H1 (cell line): ENCODE measurements around the gene OR1E2. TPM values are rescaled to one million over a fixed set of nuclear protein-coding genes. Genes with fewer than 3 reads are reported as not detected.

Experiments
- CTCF ChIA-PET: fragments of 300-600 bp; sonication (Branson Sonifier 250); formaldehyde crosslinking; loops from one replicate; lab custom pipeline; 2021; ENCODE audit not compliant: partially characterized antibody; lab: Charles Lee
- POLR2A ChIA-PET: fragments of 300-600 bp; sonication (Branson Sonifier 250); formaldehyde crosslinking; loops from one replicate; lab custom pipeline; 2021; ENCODE audit warnings: inconsistent platforms; ENCODE audit not compliant: partially characterized antibody; lab: Charles Lee
- DNase-seq, 2 experiments: peaks; one replicate each; pipeline versions ENCODE4 v3.0.0 to v3.0.0-alpha.2; 2010 to 2022; ENCODE audit warnings: low spot score in 2 of 2, low read depth in 1 of 2, mixed read lengths in 1 of 2
- FAIRE-seq: peaks from 2 replicates; lab custom pipeline; 2011; peaks lifted over from hg19 to GRCh38; lab: Jason Lieb, UNC
- H2AFZ ChIP-seq: 2 replicates; pipeline ENCODE4 v1.8.1; 2012; ENCODE audit warnings: low read length, inconsistent platforms
- H2AK5ac ChIP-seq: 2 replicates; pipeline ENCODE4 v1.6.1; 2013; ENCODE audit warnings: low read depth, low read length
- H2BK120ac ChIP-seq: replicated peaks from 2 replicates; pipeline ENCODE3; 2013; ENCODE audit warnings: low read depth, low read length, inconsistent platforms
- H2BK12ac ChIP-seq: 2 replicates; pipeline ENCODE4 v1.6.1; 2013; ENCODE audit warnings: low read depth, low read length
- H2BK15ac ChIP-seq: 2 replicates; pipeline ENCODE4 v1.6.1; 2013; ENCODE audit warnings: low read length
- H2BK20ac ChIP-seq: 2 replicates; pipeline ENCODE4 v1.6.1; 2013; ENCODE audit warnings: low read length
- H2BK5ac ChIP-seq: 2 replicates; pipeline ENCODE4 v1.6.1; 2013; ENCODE audit warnings: low read depth, low read length
- H3K14ac ChIP-seq: 2 replicates; pipeline ENCODE4 v1.6.1; 2013; ENCODE audit warnings: inconsistent platforms; ENCODE audit not compliant: insufficient read length
- H3K18ac ChIP-seq: 2 replicates; pipeline ENCODE4 v1.6.1; 2013; ENCODE audit warnings: low read length; ENCODE audit errors: extremely low read depth
- H3K23ac ChIP-seq: 2 replicates; pipeline ENCODE4 v1.6.1; 2013; ENCODE audit warnings: inconsistent platforms; ENCODE audit not compliant: insufficient read length
- H3K23me2 ChIP-seq: 2 replicates; pipeline ENCODE4 v1.6.1; 2013; ENCODE audit warnings: low read depth, low read length
- H3K27ac ChIP-seq: 2 replicates; pipeline ENCODE4 v1.6.1; 2011; ENCODE audit warnings: low read depth, low read length, inconsistent platforms
- H3K27me3 ChIP-seq, 4 experiments: replicated peaks in 1 of 4; 1 replicate in 1 of 4; 2 replicates in 3 of 4; pipeline versions ENCODE4 v1.6.1 to v1.8.1; 2011 to 2013; ENCODE audit warnings: low read length in 3 of 4, mild to moderate bottlenecking in 3 of 4, inconsistent platforms in 2 of 4, mixed read lengths in 2 of 4, moderate library complexity in 1 of 4; ENCODE audit not compliant: control insufficient read depth in 3 of 4, insufficient read depth in 3 of 4; ENCODE audit errors: extremely low read depth in 1 of 4
- H3K36me3 ChIP-seq, 4 experiments: 2 replicates each; pipeline versions ENCODE4 v1.6.1 to v1.8.1; 2011 to 2013; ENCODE audit warnings: mild to moderate bottlenecking in 4 of 4, low read length in 3 of 4, moderate library complexity in 2 of 4, control low read depth in 1 of 4, inconsistent platforms in 1 of 4; ENCODE audit not compliant: insufficient read depth in 4 of 4, control insufficient read depth in 2 of 4
- H3K4ac ChIP-seq: replicated peaks from 2 replicates; pipeline ENCODE3; 2013; ENCODE audit warnings: low read length, low read depth, mixed read lengths, inconsistent platforms; ENCODE audit not compliant: insufficient read length
- H3K4me1 ChIP-seq, 4 experiments: replicated peaks in 1 of 4; 1 replicate in 1 of 4; 2 replicates in 3 of 4; pipeline versions ENCODE4 v1.6.1 to v1.8.1; 2011 to 2013; ENCODE audit warnings: low read length in 3 of 4, inconsistent platforms in 2 of 4, mixed read lengths in 1 of 4; ENCODE audit not compliant: insufficient read depth in 4 of 4, control insufficient read depth in 3 of 4
- H3K4me2 ChIP-seq, 2 experiments: 2 replicates each; pipeline versions ENCODE4 v1.6.1 to v1.8.1; 2011 to 2013; ENCODE audit warnings: low read depth in 2 of 2, low read length in 2 of 2, control low read depth in 1 of 2, inconsistent platforms in 1 of 2, mild to moderate bottlenecking in 1 of 2; ENCODE audit not compliant: insufficient read depth in 1 of 2
- H3K4me3 ChIP-seq, 4 experiments: fragments of 200-600, 300-600 bp in 1 of 4; sonication (generic), shearing (Covaris generic), sonication (Bioruptor Twin) in 1 of 4; 2 replicates each; pipeline versions ENCODE4 v1.5.1 to v1.8.1; 2011 to 2016; ENCODE audit warnings: low read length in 4 of 4, low read depth in 3 of 4, control low read depth in 2 of 4, inconsistent platforms in 2 of 4, mild to moderate bottlenecking in 2 of 4, mixed read lengths in 1 of 4, moderate library complexity in 1 of 4; ENCODE audit not compliant: insufficient read depth in 2 of 4; ENCODE audit errors: extremely low read depth in 1 of 4
- H3K56ac ChIP-seq: replicated peaks from 2 replicates; pipeline ENCODE3; 2013; ENCODE audit warnings: low read depth, mild to moderate bottlenecking, mixed read lengths, low read length, inconsistent platforms; ENCODE audit not compliant: insufficient read length
- H3K79me1 ChIP-seq: 2 replicates; pipeline ENCODE4 v1.6.1; 2013; ENCODE audit warnings: low read depth, low read length, control low read depth
- H3K79me2 ChIP-seq, 2 experiments: 2 replicates each; pipeline versions ENCODE4 v1.6.1 to v1.8.1; 2012 to 2013; ENCODE audit warnings: low read length in 2 of 2, mild to moderate bottlenecking in 2 of 2, inconsistent platforms in 1 of 2; ENCODE audit not compliant: insufficient read depth in 2 of 2, control insufficient read depth in 1 of 2
- H3K9ac ChIP-seq, 4 experiments: replicated peaks in 1 of 4; 1 replicate in 1 of 4; 2 replicates in 3 of 4; pipeline versions ENCODE4 v1.6.1 to v1.8.1; 2011 to 2013; ENCODE audit warnings: low read depth in 3 of 4, low read length in 3 of 4, control low read depth in 2 of 4, mild to moderate bottlenecking in 2 of 4, moderate library complexity in 2 of 4, inconsistent platforms in 1 of 4; ENCODE audit errors: extremely low read depth in 1 of 4
- H3K9me3 ChIP-seq, 2 experiments: 2 replicates each; pipeline versions ENCODE4 v1.6.1 to v1.8.1; 2012 to 2013; ENCODE audit warnings: mild to moderate bottlenecking in 2 of 2, moderate library complexity in 2 of 2, control low read depth in 1 of 2, inconsistent platforms in 1 of 2, low read depth in 1 of 2, low read length in 1 of 2, mixed read lengths in 1 of 2; ENCODE audit not compliant: insufficient read depth in 2 of 2
- H4K20me1 ChIP-seq, 2 experiments: replicated peaks in 1 of 2; 2 replicates each; pipeline versions ENCODE3 to v1.8.1; 2011 to 2013; ENCODE audit warnings: inconsistent platforms in 2 of 2, low read length in 2 of 2, mild to moderate bottlenecking in 1 of 2; ENCODE audit not compliant: insufficient read depth in 2 of 2, control insufficient read depth in 1 of 2
- H4K5ac ChIP-seq: 2 replicates; pipeline ENCODE4 v1.6.1; 2013; ENCODE audit warnings: low read length, low read depth, mixed read lengths, inconsistent platforms; ENCODE audit not compliant: insufficient read length
- H4K8ac ChIP-seq: 2 replicates; pipeline ENCODE4 v1.8.0; 2013; ENCODE audit warnings: mild to moderate bottlenecking, moderate library complexity, low read length, inconsistent platforms; ENCODE audit not compliant: insufficient read depth; ENCODE audit errors: extremely low read depth
- H4K91ac ChIP-seq: replicated peaks from 2 replicates; pipeline ENCODE3; 2013; ENCODE audit warnings: low read length, mixed read lengths, inconsistent platforms; ENCODE audit not compliant: insufficient read length
- CTCF ChIP-seq, 3 experiments: IDR thresholded peaks; 1 replicate in 2 of 3; 2 replicates in 1 of 3; pipeline versions ENCODE4 v1.5.1 to v1.6.1; 2011; ENCODE audit warnings: low read length in 3 of 3, mild to moderate bottlenecking in 3 of 3, inconsistent platforms in 2 of 3, low read depth in 1 of 3, moderate library complexity in 1 of 3; ENCODE audit not compliant: insufficient read depth in 1 of 3; ENCODE audit errors: control extremely low read depth in 1 of 3
- TBP ChIP-seq: IDR thresholded peaks from 2 replicates; pipeline ENCODE4 v1.6.1; 2011; ENCODE audit warnings: low read depth, low read length, improper control_type of control experiment
- WGBS, 2 experiments: shearing (Covaris generic) in 1 of 2; methylation state at CpG; one replicate each; pipeline versions ENCODE4 v1.1.6 to v1.1.7; 2013 to 2015; ENCODE audit warnings: low lambda C conversion rate in 2 of 2, mixed read lengths in 2 of 2, inconsistent platforms in 1 of 2, low coverage in 1 of 2, missing lambda C conversion rate in 1 of 2; ENCODE audit not compliant: insufficient replicate concordance in 2 of 2, insufficient coverage in 1 of 2, insufficient read length in 1 of 2; ENCODE audit errors: extremely low coverage in 1 of 2, missing lambda C conversion rate in 1 of 2; 5-methylcytosine and 5-hydroxymethylcytosine counted together
- polyA plus RNA-seq, 7 experiments: library from polyadenylated mRNA; depleted of rRNA in 3 of 7; stranded (reverse) in 5 of 7; unstranded in 2 of 7; fragments of >200 nt in 5 of 7; fragments of 200-250 nt in 2 of 7; gene quantifications; 1 replicate in 5 of 7; 2 replicates in 1 of 7; 4 replicates in 1 of 7; pipeline versions ENCODE4 v1.2.1 to v1.2.3, GENCODE V29; 2011 to 2013; ENCODE audit warnings: missing spikeins in 2 of 7, mixed read lengths in 2 of 7
- total RNA-seq: library from RNA; stranded (reverse); fragmentation: NEBNext Ultra II Directional; extraction: Animal tissue kit (Norgen Biotek cat#: 25700); gene quantifications from 2 replicates; pipeline ENCODE4 v1.2.1, GENCODE V29; 2021

OR1E2 gene
- total and polyA plus RNA-seq, 2 of the 8 experiments (the other 6 are each of a cell fraction or from before 2014, with no cell fraction given): not detected

- POLR2A ChIA-PET: no interaction called here
- H3K27me3 ChIP-seq: no peaks in the 10 kb centered on the region
- no peak overlapping the region for H3K9ac ChIP-seq
- H2AFZ ChIP-seq: peak overlapping the region; percentile 63; the same call in 1 of the 2 replicates
- no peak overlapping the region for H3K4ac ChIP-seq
- no peak overlapping the region for H2BK20ac ChIP-seq
- DNase-seq: no peak
- FAIRE-seq: no peak
- no peaks in the 10 kb centered on the region for H4K20me1 ChIP-seq
- peaks cover 0 to 3% (median 1%) of the 10 kb centered on the region in 4 experiments; a peak in 2 of 7 replicates for H3K4me1 ChIP-seq
- no peak overlapping the region for H3K14ac ChIP-seq
- no peaks in the 10 kb centered on the region for H3K36me3 ChIP-seq
- no peak overlapping the region for H2BK15ac ChIP-seq
- no peaks in the 10 kb centered on the region; the same call in 1 of the 2 replicates for H3K23me2 ChIP-seq
- no peak overlapping the region for H4K91ac ChIP-seq
- 69% methylated on average over 2 of the region's 2 CpGs; no CpG with 5 or more reads in 1 of the 2 experiments for WGBS, 2 experiments
- no peak overlapping the region for H3K4me2 ChIP-seq
- no peak overlapping the region for H2AK5ac ChIP-seq
- no peak overlapping the region for H2BK120ac ChIP-seq
- no peak overlapping the region for H3K18ac ChIP-seq
- H3K23ac ChIP-seq: no peak overlapping the region
- no peak overlapping the region for H3K4me3 ChIP-seq
- CTCF ChIA-PET: no interaction called here
- H3K9me3 ChIP-seq: no peaks in the 10 kb centered on the region
- no peak overlapping the region for H2BK5ac ChIP-seq
- no peak overlapping the region for H2BK12ac ChIP-seq
- no peak overlapping the region for H4K5ac ChIP-seq
- H3K56ac ChIP-seq: no peak overlapping the region
- no peak overlapping the region for H3K27ac ChIP-seq
- H3K79me1 ChIP-seq: no peaks in the 10 kb centered on the region
- H3K79me2 ChIP-seq: no peaks in the 10 kb centered on the region
- H4K8ac ChIP-seq: no peak overlapping the region
- TF ChIP-seq CTCF (IDR thresholded peaks at IDR 0.05; ENCODE audit: control extremely low read depth in 1 of 3, insufficient read depth in 1 of 3, low read depth in 1 of 3, low read length in 3 of 3) (no peak), TBP (no peak)
Measured at GRCh38 chr17:3440451-3440850, 6.8 kb upstream of the OR1E2 start.
